Parathyroid adenoma (tissue), 2 donors: Measurements from ENCODE around the gene CYB5A.

Source experiments
- H2AFZ ChIP-seq: fragments of 300-600 bp; sonication (generic); one replicate; pipeline ENCODE4 v1.7.0; 2017; ENCODE audit warnings: antibody characterized with exemption, mild to moderate bottlenecking
- H3K27ac ChIP-seq: fragments of 300-600 bp; sonication (generic); one replicate; pipeline ENCODE4 v1.7.0; 2017
- H3K27me3 ChIP-seq: fragments of 300-600 bp; sonication (generic); one replicate; pipeline ENCODE4 v1.7.0; 2017; ENCODE audit warnings: low read length; ENCODE audit not compliant: control insufficient read depth, insufficient read depth
- H3K36me3 ChIP-seq: fragments of 300-600 bp; sonication (generic); one replicate; pipeline ENCODE4 v1.7.0; 2017; ENCODE audit warnings: low read length; ENCODE audit not compliant: control insufficient read depth, insufficient read depth
- H3K4me1 ChIP-seq: fragments of 300-600 bp; sonication (generic); one replicate; pipeline ENCODE4 v1.7.0; 2017; ENCODE audit warnings: control low read depth
- H3K4me2 ChIP-seq: fragments of 300-600 bp; sonication (generic); one replicate; pipeline ENCODE4 v1.7.0; 2017; ENCODE audit warnings: low read length
- H3K4me3 ChIP-seq: fragments of 300-600 bp; sonication (generic); one replicate; pipeline ENCODE4 v1.7.0; 2017; ENCODE audit warnings: low read depth, low read length
- H3K79me2 ChIP-seq: fragments of 300-600 bp; sonication (generic); one replicate; pipeline ENCODE4 v1.7.0; 2017; ENCODE audit warnings: control low read depth
- H3K9ac ChIP-seq: fragments of 300-600 bp; sonication (generic); one replicate; pipeline ENCODE4 v1.7.0; 2017; ENCODE audit warnings: mild to moderate bottlenecking
- H3K9me3 ChIP-seq: fragments of 300-600 bp; sonication (generic); one replicate; pipeline ENCODE4 v1.7.0; 2017; ENCODE audit warnings: low read length; ENCODE audit not compliant: control insufficient read depth
- CTCF ChIP-seq: fragments of 300-600 bp; sonication (generic); IDR thresholded peaks from one replicate; pipeline ENCODE4 v1.7.0; 2017; ENCODE audit warnings: antibody characterized with exemption, mild to moderate bottlenecking
- donor health status: primary hyperparathyroidism.

CYB5A gene

GRCh38 chr18:74278983-74279382 lies 12.8 kb downstream of the CYB5A start:
- Histone ChIP-seq H3K9ac (no peak overlapping the region), H3K4me3 (no peak overlapping the region), H3K79me2 (peaks cover 64% of the 10 kb centered on the region), H3K4me1 (peaks cover 46% of the 10 kb centered on the region), H3K27ac (no peak overlapping the region), H3K9me3 (no peaks in the 10 kb centered on the region), H3K36me3 (no peaks in the 10 kb centered on the region), H3K27me3 (no peaks in the 10 kb centered on the region), H2AFZ (no peak overlapping the region), H3K4me2 (no peak overlapping the region)
- TF ChIP-seq CTCF, result no peak

GRCh38 chr18:74278058-74278457 lies 13.7 kb downstream of the CYB5A start:
- Histone ChIP-seq H2AFZ (no peak overlapping the region), H3K9me3 (no peaks in the 10 kb centered on the region), H3K4me1 (peaks cover 46% of the 10 kb centered on the region), H3K36me3 (no peaks in the 10 kb centered on the region), H3K27ac (no peak overlapping the region), H3K4me2 (no peak overlapping the region), H3K4me3 (no peak overlapping the region), H3K79me2 (peaks cover 71% of the 10 kb centered on the region), H3K27me3 (no peaks in the 10 kb centered on the region), H3K9ac (no peak overlapping the region)
- no peak for TF ChIP-seq CTCF

- Histone ChIP-seq H3K4me1 (peaks cover 38% of the 10 kb centered on the region), H3K9ac (no peak overlapping the region), H3K27me3 (no peaks in the 10 kb centered on the region), H3K4me3 (no peak overlapping the region), H3K4me2 (no peak overlapping the region), H3K36me3 (no peaks in the 10 kb centered on the region), H2AFZ (no peak overlapping the region), H3K79me2 (peaks cover 74% of the 10 kb centered on the region), H3K27ac (no peak overlapping the region), H3K9me3 (no peaks in the 10 kb centered on the region)
- no peak for TF ChIP-seq CTCF
Observed at GRCh38 chr18:74277296-74277695, 14.5 kb downstream of the CYB5A start.

- no peak overlapping the region for H3K4me2 ChIP-seq
- H3K4me1 ChIP-seq, result peaks cover 38% of the 10 kb centered on the region
- no peak overlapping the region for H2AFZ ChIP-seq
- peaks cover 74% of the 10 kb centered on the region for H3K79me2 ChIP-seq
- H3K4me3 ChIP-seq, result no peak overlapping the region
- H3K9me3 ChIP-seq, result no peaks in the 10 kb centered on the region
- TF ChIP-seq CTCF, result no peak
- H3K9ac ChIP-seq, result no peak overlapping the region
- no peaks in the 10 kb centered on the region for H3K36me3 ChIP-seq
- no peaks in the 10 kb centered on the region for H3K27me3 ChIP-seq
- no peak overlapping the region for H3K27ac ChIP-seq
Observed at GRCh38 chr18:74276609-74277008, 15.2 kb downstream of the CYB5A start.

GRCh38 chr18:74275736-74276135 lies 16.0 kb downstream of the CYB5A start:
- Histone ChIP-seq H3K27ac (no peak overlapping the region), H3K9ac (no peak overlapping the region), H3K9me3 (no peaks in the 10 kb centered on the region), H3K36me3 (no peaks in the 10 kb centered on the region), H3K79me2 (peaks cover 71% of the 10 kb centered on the region), H3K27me3 (no peaks in the 10 kb centered on the region), H2AFZ (no peak overlapping the region), H3K4me1 (peaks cover 33% of the 10 kb centered on the region), H3K4me2 (no peak overlapping the region), H3K4me3 (no peak overlapping the region)
- TF ChIP-seq CTCF, result no peak
